ENCODE results near the gene AGAP2.
"Not testable (repeated sequence)": the region's sequence is repeated elsewhere in the genome, so short reads cannot be mapped to it uniquely, and the experiment has no call there.

AGAP2 gene

GRCh38 chr12:57719777-57720605, 18.6 kb downstream of the AGAP2 start:
- Histone ChIP-seq H3K27ac (ENCODE audit: low read depth, low read length) (no peak overlapping the region), H3K36me3 (ENCODE audit: control insufficient read depth, insufficient read depth, low read length) (peaks cover 40% of the 10 kb centered on the region)

DNA sequence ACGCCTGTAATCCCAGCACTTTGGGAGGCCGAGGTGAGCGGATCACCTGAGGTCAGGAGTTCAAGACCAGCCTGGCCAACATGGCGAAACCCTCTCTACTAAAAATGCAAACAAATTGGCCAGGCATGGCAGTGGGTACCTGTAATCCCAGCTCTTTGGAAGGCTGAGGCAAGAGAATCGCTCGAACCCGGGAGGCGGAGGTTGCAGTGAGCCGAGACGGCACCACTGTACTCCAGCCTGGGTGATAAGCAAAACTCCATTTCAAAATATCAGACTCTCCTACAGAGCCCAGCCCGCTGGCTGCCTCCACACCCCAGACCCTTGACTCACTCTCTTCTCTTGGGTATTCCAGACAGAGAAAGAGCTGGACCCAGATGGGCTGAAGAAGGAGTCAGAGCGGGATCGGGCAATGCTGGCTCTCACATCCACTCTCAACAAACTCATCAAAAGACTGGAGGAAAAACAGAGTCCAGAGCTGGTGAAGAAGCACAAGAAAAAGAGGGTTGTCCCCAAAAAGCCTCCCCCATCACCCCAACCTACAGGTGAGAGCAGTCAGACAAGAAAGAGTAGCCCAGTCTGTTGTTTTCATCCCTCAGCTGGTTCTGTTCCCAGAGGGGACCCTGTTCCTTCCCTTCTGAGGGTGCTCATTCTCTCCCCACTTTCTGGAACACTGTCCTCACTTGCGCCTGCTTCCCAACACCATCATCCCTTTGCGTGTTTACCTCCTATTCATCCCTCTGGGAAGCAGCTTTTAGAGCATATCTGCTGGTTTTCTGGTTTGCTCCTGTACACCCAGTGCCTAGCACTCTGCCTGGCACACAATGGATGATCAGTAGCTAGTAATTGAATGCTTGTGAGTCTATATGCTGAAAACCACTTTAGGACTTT, 19.7 kb downstream of the AGAP2 start:
- no peak overlapping the region for H3K27ac ChIP-seq (ENCODE audit: low read depth, low read length)
- H3K36me3 ChIP-seq (ENCODE audit: control insufficient read depth, insufficient read depth, low read length), result peaks cover 40% of the 10 kb centered on the region
- H3K4me3 ChIP-seq (ENCODE audit: low read depth, low read length), result no peak overlapping the region
- H3K27me3 ChIP-seq (ENCODE audit: control insufficient read depth, insufficient read depth, low read length), result peaks cover 4% of the 10 kb centered on the region
- H3K9me3 ChIP-seq (ENCODE audit: control insufficient read depth, insufficient read depth, low read length), result no peaks in the 10 kb centered on the region
- H3K4me1 ChIP-seq (ENCODE audit: control insufficient read depth, insufficient read depth, low read length), result no peaks in the 10 kb centered on the region
- H3K9ac ChIP-seq (ENCODE audit: low read depth, low read length), result no peak overlapping the region

More at GRCh38 chr12:57719777-57720605, 18.6 kb downstream of the AGAP2 start:
- no peaks in the 10 kb centered on the region for H3K9me3 ChIP-seq (ENCODE audit: control insufficient read depth, insufficient read depth, low read length)
- no peak overlapping the region for H3K9ac ChIP-seq (ENCODE audit: low read depth, low read length)
- H3K4me3 ChIP-seq (ENCODE audit: low read depth, low read length), result no peak overlapping the region
- peaks cover 15% of the 10 kb centered on the region for H3K27me3 ChIP-seq (ENCODE audit: control insufficient read depth, insufficient read depth, low read length)
- H3K4me1 ChIP-seq (ENCODE audit: control insufficient read depth, insufficient read depth, low read length), result no peaks in the 10 kb centered on the region

- H3K27me3 ChIP-seq (ENCODE audit: control insufficient read depth, insufficient read depth, low read length), result no peaks in the 10 kb centered on the region
- no peak overlapping the region for H3K27ac ChIP-seq (ENCODE audit: low read depth, low read length)
- H3K9me3 ChIP-seq (ENCODE audit: control insufficient read depth, insufficient read depth, low read length), result no peaks in the 10 kb centered on the region
- H3K4me3 ChIP-seq (ENCODE audit: low read depth, low read length), result no peak overlapping the region
- H3K36me3 ChIP-seq (ENCODE audit: control insufficient read depth, insufficient read depth, low read length), result peaks cover 40% of the 10 kb centered on the region
- no peaks in the 10 kb centered on the region for H3K4me1 ChIP-seq (ENCODE audit: control insufficient read depth, insufficient read depth, low read length)
- H3K9ac ChIP-seq (ENCODE audit: low read depth, low read length), result no peak overlapping the region
Measured at GRCh38 chr12:57717846-57718640, 20.5 kb downstream of the AGAP2 start.

- Histone ChIP-seq H3K27me3 (ENCODE audit: control insufficient read depth, insufficient read depth, low read length) (no peaks in the 10 kb centered on the region), H3K27ac (ENCODE audit: low read depth, low read length) (no peak overlapping the region), H3K36me3 (ENCODE audit: control insufficient read depth, insufficient read depth, low read length) (peaks cover 40% of the 10 kb centered on the region), H3K4me3 (ENCODE audit: low read depth, low read length) (no peak overlapping the region), H3K4me1 (ENCODE audit: control insufficient read depth, insufficient read depth, low read length) (no peaks in the 10 kb centered on the region), H3K9ac (ENCODE audit: low read depth, low read length) (no peak overlapping the region), H3K9me3 (ENCODE audit: control insufficient read depth, insufficient read depth, low read length) (no peaks in the 10 kb centered on the region)
Measured at GRCh38 chr12:57717131-57717530, 21.4 kb downstream of the AGAP2 start.

- Histone ChIP-seq H3K9me3 (ENCODE audit: control insufficient read depth, insufficient read depth, low read length) (no peaks in the 10 kb centered on the region), H3K9ac (ENCODE audit: low read depth, low read length) (no peak overlapping the region), H3K27ac (ENCODE audit: low read depth, low read length) (no peak overlapping the region), H3K36me3 (ENCODE audit: control insufficient read depth, insufficient read depth, low read length) (peaks cover 40% of the 10 kb centered on the region), H3K4me1 (ENCODE audit: control insufficient read depth, insufficient read depth, low read length) (no peaks in the 10 kb centered on the region), H3K4me3 (ENCODE audit: low read depth, low read length) (no peak overlapping the region), H3K27me3 (ENCODE audit: control insufficient read depth, insufficient read depth, low read length) (no peaks in the 10 kb centered on the region)
Measured at GRCh38 chr12:57716305-57716704, 22.2 kb downstream of the AGAP2 start.

DNA sequence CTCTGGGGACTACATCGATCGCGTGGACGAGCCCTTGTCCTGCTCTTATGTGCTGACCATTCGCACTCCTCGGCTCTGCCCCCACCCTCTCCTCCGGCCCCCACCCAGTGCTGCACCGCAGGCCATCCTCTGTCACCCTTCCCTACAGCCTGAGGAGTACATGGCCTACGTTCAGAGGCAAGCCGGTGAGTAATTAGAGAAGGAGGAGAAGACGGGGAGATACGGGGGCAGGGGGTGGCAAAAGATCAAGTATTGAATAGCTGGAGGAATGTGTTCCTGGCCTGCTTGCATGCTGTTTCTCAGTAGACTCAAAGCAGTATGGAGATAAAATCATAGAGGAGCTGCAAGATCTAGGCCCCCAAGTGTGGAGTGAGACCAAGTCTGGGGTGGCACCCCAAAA, 22.8 kb downstream of the AGAP2 start:
- H3K9ac ChIP-seq (ENCODE audit: low read depth, low read length), result no peak overlapping the region
- H3K4me3 ChIP-seq (ENCODE audit: low read depth, low read length), result no peak overlapping the region
- no peaks in the 10 kb centered on the region for H3K27me3 ChIP-seq (ENCODE audit: control insufficient read depth, insufficient read depth, low read length)
- H3K36me3 ChIP-seq (ENCODE audit: control insufficient read depth, insufficient read depth, low read length), result peaks cover 37% of the 10 kb centered on the region
- no peak overlapping the region for H3K27ac ChIP-seq (ENCODE audit: low read depth, low read length)
- no peaks in the 10 kb centered on the region for H3K9me3 ChIP-seq (ENCODE audit: control insufficient read depth, insufficient read depth, low read length)
- H3K4me1 ChIP-seq (ENCODE audit: control insufficient read depth, insufficient read depth, low read length), result no peaks in the 10 kb centered on the region

- H3K9me3 ChIP-seq (ENCODE audit: control insufficient read depth, insufficient read depth, low read length); H3K27me3 ChIP-seq (ENCODE audit: control insufficient read depth, insufficient read depth, low read length); H3K27ac ChIP-seq (ENCODE audit: low read depth, low read length); H3K9ac ChIP-seq (ENCODE audit: low read depth, low read length); H3K4me3 ChIP-seq (ENCODE audit: low read depth, low read length); H3K4me1 ChIP-seq (ENCODE audit: control insufficient read depth, insufficient read depth, low read length): not testable (repeated sequence)
- peaks cover 32% of the 10 kb centered on the region for H3K36me3 ChIP-seq (ENCODE audit: control insufficient read depth, insufficient read depth, low read length)
Measured at GRCh38 chr12:57715036-57715748, 23.4 kb downstream of the AGAP2 start.

DNA sequence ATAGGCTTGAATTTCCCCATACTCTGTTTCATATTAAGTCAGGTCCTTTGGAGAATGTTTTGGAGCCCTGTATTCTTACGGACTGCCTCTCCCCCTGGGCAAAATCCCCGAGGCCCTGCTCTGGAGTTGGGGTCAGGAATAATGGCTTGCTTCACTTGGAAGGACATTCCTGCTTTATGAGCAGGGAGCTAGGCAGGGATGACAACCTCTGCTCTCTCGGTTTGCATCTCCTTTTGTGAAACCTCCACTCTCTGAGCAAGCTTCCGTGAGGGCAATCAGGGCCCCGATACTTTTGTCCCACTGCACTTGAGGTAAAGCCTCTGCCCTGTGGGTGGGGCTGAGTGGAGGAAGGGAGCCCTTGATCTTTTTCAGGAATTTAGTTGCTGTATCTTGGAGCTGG, 25.3 kb downstream of the AGAP2 start:
- Histone ChIP-seq H3K9ac (ENCODE audit: low read depth, low read length) (no peak overlapping the region), H3K27me3 (ENCODE audit: control insufficient read depth, insufficient read depth, low read length) (no peaks in the 10 kb centered on the region), H3K4me3 (ENCODE audit: low read depth, low read length) (no peak overlapping the region), H3K27ac (ENCODE audit: low read depth, low read length) (no peak overlapping the region), H3K9me3 (ENCODE audit: control insufficient read depth, insufficient read depth, low read length) (no peaks in the 10 kb centered on the region), H3K36me3 (ENCODE audit: control insufficient read depth, insufficient read depth, low read length) (peaks cover 17% of the 10 kb centered on the region), H3K4me1 (ENCODE audit: control insufficient read depth, insufficient read depth, low read length) (no peaks in the 10 kb centered on the region)

DNA sequence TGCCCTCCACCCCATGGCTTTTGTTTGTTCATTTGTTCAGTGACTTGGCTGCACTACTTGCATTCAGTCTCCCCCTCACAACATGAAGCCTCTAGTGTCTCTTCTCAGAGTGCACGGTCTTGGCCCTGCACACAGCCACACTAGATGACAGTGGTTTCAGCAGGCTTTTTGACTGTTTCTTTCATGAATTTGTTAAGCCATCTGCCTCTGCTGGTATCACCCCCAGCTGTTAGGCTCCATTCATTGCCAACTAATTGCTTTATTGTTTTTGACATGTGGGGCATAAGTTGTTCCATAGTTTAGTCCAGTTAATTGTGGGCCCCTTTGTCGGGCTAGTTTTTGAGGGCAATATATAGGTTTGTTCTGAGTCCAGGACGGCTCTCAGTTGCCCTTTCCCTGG, 25.8 kb downstream of the AGAP2 start:
- H3K9me3 ChIP-seq (ENCODE audit: control insufficient read depth, insufficient read depth, low read length), result no peaks in the 10 kb centered on the region
- peaks cover 12% of the 10 kb centered on the region for H3K36me3 ChIP-seq (ENCODE audit: control insufficient read depth, insufficient read depth, low read length)
- no peaks in the 10 kb centered on the region for H3K27me3 ChIP-seq (ENCODE audit: control insufficient read depth, insufficient read depth, low read length)
- no peak overlapping the region for H3K27ac ChIP-seq (ENCODE audit: low read depth, low read length)
- H3K9ac ChIP-seq (ENCODE audit: low read depth, low read length), result no peak overlapping the region
- no peaks in the 10 kb centered on the region for H3K4me1 ChIP-seq (ENCODE audit: control insufficient read depth, insufficient read depth, low read length)
- H3K4me3 ChIP-seq (ENCODE audit: low read depth, low read length), result no peak overlapping the region

DNA sequence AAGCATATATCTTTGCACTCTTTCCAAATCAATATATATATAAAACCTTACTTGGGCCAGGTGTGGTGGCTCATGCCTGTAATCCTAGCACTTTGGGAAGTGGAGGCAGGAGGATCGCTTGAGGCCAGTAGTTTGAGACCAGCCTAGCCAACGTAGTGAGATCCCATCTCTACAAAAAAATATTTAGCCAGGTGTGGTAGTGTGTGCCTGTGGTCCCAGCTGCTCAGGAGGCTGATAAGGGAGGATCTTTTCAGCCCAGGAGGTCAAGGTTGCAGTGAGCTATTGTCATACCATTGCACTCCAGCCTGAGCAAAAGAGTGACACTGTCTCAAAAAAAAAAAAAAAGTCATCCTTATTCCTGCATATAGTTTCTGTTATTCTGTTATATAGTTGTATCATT, 30.2 kb downstream of the AGAP2 start:
- Histone ChIP-seq H3K9me3 (ENCODE audit: control insufficient read depth, insufficient read depth, low read length) (no peaks in the 10 kb centered on the region), H3K4me1 (ENCODE audit: control insufficient read depth, insufficient read depth, low read length) (no peaks in the 10 kb centered on the region), H3K27me3 (ENCODE audit: control insufficient read depth, insufficient read depth, low read length) (no peaks in the 10 kb centered on the region), H3K27ac (ENCODE audit: low read depth, low read length) (no peak overlapping the region), H3K36me3 (ENCODE audit: control insufficient read depth, insufficient read depth, low read length) (peaks cover 5% of the 10 kb centered on the region; the same call in 1 of the 2 replicates), H3K4me3 (ENCODE audit: low read depth, low read length) (no peak overlapping the region), H3K9ac (ENCODE audit: low read depth, low read length) (no peak overlapping the region)

All from HUES48 (cell line).